Measurements from ENCODE around the gene ZNF397. TPM values are rescaled to one million over a fixed set of nuclear protein-coding genes. Genes with fewer than 3 reads are reported as not detected.
A peak's percentile ranks its signal among the peaks of the same experiment; 100 is the strongest.

The ZNF397 gene
- total RNA-seq, 2 donors from 2014 or later: 13.7 to 26.7 TPM

GRCh38 chr18:35253655-35254287 lies 12.9 kb downstream of the ZNF397 start:
- H3K36me3 ChIP-seq (replicated peaks in 1 of 2; ENCODE audit: insufficient read depth in 1 of 2, low read depth in 2 of 2): peaks cover 0 to 10% of the 10 kb centered on the region in 2 donors
- TF ChIP-seq CTCF (IDR thresholded peaks at IDR 0.05) (no peak), POLR2A (IDR thresholded peaks at IDR 0.05) (no peak)
- ATAC-seq (no peak), DNase-seq (no peak)
- WGBS, 2 donors: 95 to 97% methylated on average over 4 of the region's 4 CpGs
- H3K27ac ChIP-seq: no peak overlapping the region
- H3K4me3 ChIP-seq: no peak overlapping the region
- intact Hi-C loops (cut with DNase I): no loop called here
- H3K27me3 ChIP-seq: no peaks in the 10 kb centered on the region
- H3K9me3 ChIP-seq: peaks cover 0 to 6% (median 0%) of the 10 kb centered on the region in 3 donors
- H3K4me1 ChIP-seq: no peaks in the 10 kb centered on the region

GRCh38 chr18:35256947-35257346 lies 16.1 kb downstream of the ZNF397 start:
- peaks cover 0 to 4% of the 10 kb centered on the region in 2 donors for H3K36me3 ChIP-seq (replicated peaks in 1 of 2; ENCODE audit: insufficient read depth in 1 of 2, low read depth in 2 of 2)

GRCh38 chr18:35264409-35264808 lies 23.6 kb downstream of the ZNF397 start:
- intact Hi-C loops (cut with DNase I): no loop called here
- Histone ChIP-seq H3K36me3 (replicated peaks in 1 of 2; ENCODE audit: insufficient read depth in 1 of 2, low read depth in 2 of 2) (no peaks in the 10 kb centered on the region), H3K4me3 (no peak overlapping the region), H3K4me1 (peaks cover 12% of the 10 kb centered on the region), H3K9me3 (no peaks in the 10 kb centered on the region), H3K27me3 (no peaks in the 10 kb centered on the region), H3K27ac (no peak overlapping the region)
- no peak for ATAC-seq
- TF ChIP-seq POLR2A (IDR thresholded peaks at IDR 0.05) (no peak), CTCF (IDR thresholded peaks at IDR 0.05) (no peak)
- no peak for DNase-seq
- 93 to 100% methylated on average over 1 to 2 of the region's 2 CpGs for WGBS, 2 donors

More at GRCh38 chr18:35256947-35257346, 16.1 kb downstream of the ZNF397 start:
- Histone ChIP-seq H3K27ac (no peak overlapping the region), H3K4me3 (no peak overlapping the region), H3K4me1 (no peaks in the 10 kb centered on the region), H3K9me3 (peaks cover 0 to 6% (median 0%) of the 10 kb centered on the region in 3 donors), H3K27me3 (no peaks in the 10 kb centered on the region)
- WGBS, 2 donors: 87 to 90% methylated on average over 3 of the region's 3 CpGs
- DNase-seq (no peak), ATAC-seq (no peak)
- TF ChIP-seq CTCF (IDR thresholded peaks at IDR 0.05) (no peak), POLR2A (IDR thresholded peaks at IDR 0.05) (no peak)
- intact Hi-C loops (cut with DNase I): no loop called here

GRCh38 chr18:35267161-35267651 lies 26.4 kb downstream of the ZNF397 start:
- no peaks in the 10 kb centered on the region for H3K36me3 ChIP-seq (replicated peaks in 1 of 2; ENCODE audit: insufficient read depth in 1 of 2, low read depth in 2 of 2)
- peaks cover 12% of the 10 kb centered on the region for H3K4me1 ChIP-seq
- peak overlapping the region; percentile 36 to 82 (median 76) for H3K27ac ChIP-seq
- intact Hi-C loops (cut with DNase I): no loop called here
- peak overlapping the region; percentile 73 to 96 for H3K4me3 ChIP-seq
- H3K9me3 ChIP-seq: no peaks in the 10 kb centered on the region
- H3K27me3 ChIP-seq: no peaks in the 10 kb centered on the region
- ATAC-seq (peak; percentile 97), DNase-seq (peak; percentile 73 to 81 (median 76))
- 0 to 1% methylated on average over 20 to 47 of the region's 48 CpGs for WGBS, 2 donors
- TF ChIP-seq POLR2A (IDR thresholded peaks at IDR 0.05) (peak; percentile 45 to 81 (median 74)), CTCF (IDR thresholded peaks at IDR 0.05) (peak in 1 of 7 experiments; percentile 27)
